ENCODE measurements around the gene CASP8. TPM values are rescaled to one million over a fixed set of nuclear protein-coding genes. Genes with fewer than 3 reads are reported as not detected.

Gene CASP8
- total RNA-seq, 2 experiments from 2014 or later = 172 to 175 TPM

DNA sequence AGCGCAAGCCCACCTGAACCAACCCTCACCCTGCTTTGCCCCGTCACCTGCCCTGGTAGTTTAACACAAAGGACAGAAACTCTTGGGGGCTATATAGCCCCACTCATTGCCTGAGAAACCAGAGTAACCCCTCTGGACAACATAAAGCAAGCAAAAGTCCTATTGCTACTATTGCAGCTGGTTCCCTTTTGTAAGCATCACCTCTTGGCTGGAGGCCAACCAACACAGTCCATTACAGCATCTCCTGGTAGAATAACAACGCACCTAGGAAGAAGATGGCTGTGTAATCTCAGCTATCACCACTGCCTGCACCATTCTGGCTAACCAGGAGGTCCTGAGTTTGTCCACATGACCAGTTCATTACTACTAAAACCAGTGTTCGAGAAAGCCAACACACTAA is 60.4 kb downstream of the CASP8 start:
- H3K27me3 Mint-ChIP-seq = no peaks in the 10 kb centered on the region
- DNase-seq (no peak), ATAC-seq (ENCODE audit: poor library complexity) (no peak)
- Histone ChIP-seq H3K9me3 (ENCODE audit: control insufficient read depth in 1 of 2, insufficient read depth in 1 of 2, low read length in 2 of 2) (peaks cover 15 to 24% of the 10 kb centered on the region in 2 experiments), H3K4me3 (ENCODE audit: low read length) (no peak overlapping the region), H3K27me3 (ENCODE audit: control insufficient read depth in 1 of 2, insufficient read depth in 2 of 2, low read length in 2 of 2) (no peaks in the 10 kb centered on the region), H3K36me3 (ENCODE audit: insufficient read depth, low read length) (no peaks in the 10 kb centered on the region), H3K4me1 (ENCODE audit: insufficient read depth, low read length) (no peaks in the 10 kb centered on the region), H3K27ac (ENCODE audit: low read depth in 1 of 2, low read length in 2 of 2) (no peak overlapping the region)
- H3K27ac Mint-ChIP-seq = no peak overlapping the region
- intact Hi-C loops (cut with DNase I, micrococcal nuclease) = no loop called here
- no peak overlapping the region for H3K4me3 Mint-ChIP-seq
- CTCF ChIA-PET = no interaction called here
- H3K9me3 Mint-ChIP-seq = peaks cover 24% of the 10 kb centered on the region
- no peaks in the 10 kb centered on the region for H3K4me1 Mint-ChIP-seq (ENCODE audit: low read depth)
- H3K36me3 Mint-ChIP-seq (ENCODE audit: low read depth) = peaks cover 89% of the 10 kb centered on the region
- POLR2A ChIA-PET = no interaction called here
- TF ChIP-seq, protein P1, sequence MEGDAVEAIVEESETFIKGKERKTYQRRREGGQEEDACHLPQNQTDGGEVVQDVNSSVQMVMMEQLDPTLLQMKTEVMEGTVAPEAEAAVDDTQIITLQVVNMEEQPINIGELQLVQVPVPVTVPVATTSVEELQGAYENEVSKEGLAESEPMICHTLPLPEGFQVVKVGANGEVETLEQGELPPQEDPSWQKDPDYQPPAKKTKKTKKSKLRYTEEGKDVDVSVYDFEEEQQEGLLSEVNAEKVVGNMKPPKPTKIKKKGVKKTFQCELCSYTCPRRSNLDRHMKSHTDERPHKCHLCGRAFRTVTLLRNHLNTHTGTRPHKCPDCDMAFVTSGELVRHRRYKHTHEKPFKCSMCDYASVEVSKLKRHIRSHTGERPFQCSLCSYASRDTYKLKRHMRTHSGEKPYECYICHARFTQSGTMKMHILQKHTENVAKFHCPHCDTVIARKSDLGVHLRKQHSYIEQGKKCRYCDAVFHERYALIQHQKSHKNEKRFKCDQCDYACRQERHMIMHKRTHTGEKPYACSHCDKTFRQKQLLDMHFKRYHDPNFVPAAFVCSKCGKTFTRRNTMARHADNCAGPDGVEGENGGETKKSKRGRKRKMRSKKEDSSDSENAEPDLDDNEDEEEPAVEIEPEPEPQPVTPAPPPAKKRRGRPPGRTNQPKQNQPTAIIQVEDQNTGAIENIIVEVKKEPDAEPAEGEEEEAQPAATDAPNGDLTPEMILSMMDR (IDR thresholded peaks at IDR 0.05) = no peak

DNA sequence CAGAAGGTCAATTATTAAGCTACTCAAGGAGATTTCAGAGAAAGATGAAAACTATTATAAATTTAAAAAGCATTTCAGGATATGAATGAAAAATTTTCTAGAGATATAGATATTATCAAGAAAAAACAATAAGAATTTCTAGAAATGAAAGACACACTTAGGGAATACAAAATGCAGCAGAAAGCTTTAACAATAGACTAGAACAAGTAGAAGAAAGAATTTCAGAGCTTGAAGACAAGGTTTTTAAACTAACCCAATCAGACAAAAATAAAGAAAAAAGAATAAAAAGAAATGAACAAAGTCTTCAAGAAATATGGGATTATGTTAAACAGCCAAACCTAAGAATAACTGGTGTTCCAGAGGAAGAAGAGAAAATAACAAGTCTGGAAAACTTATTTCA is 62.4 kb downstream of the CASP8 start:
- Mint-ChIP-seq H3K4me1 (ENCODE audit: low read depth) (no peaks in the 10 kb centered on the region), H3K27ac (no peak overlapping the region), H3K27me3 (no peaks in the 10 kb centered on the region), H3K4me3 (no peak overlapping the region), H3K36me3 (ENCODE audit: low read depth) (peaks cover 82% of the 10 kb centered on the region), H3K9me3 (peaks cover 29% of the 10 kb centered on the region)
- no peak overlapping the region for H3K27ac ChIP-seq (ENCODE audit: low read depth in 1 of 2, low read length in 2 of 2)
- TF ChIP-seq, protein P1 (IDR thresholded peaks at IDR 0.05) = no peak
- H3K9me3 ChIP-seq (ENCODE audit: control insufficient read depth in 1 of 2, insufficient read depth in 1 of 2, low read length in 2 of 2) = peaks cover 15 to 24% of the 10 kb centered on the region in 2 experiments
- DNase-seq (no peak), ATAC-seq (ENCODE audit: poor library complexity) (no peak)
- POLR2A ChIA-PET = no interaction called here
- H3K4me3 ChIP-seq (ENCODE audit: low read length) = no peak overlapping the region
- CTCF ChIA-PET = no interaction called here
- no peaks in the 10 kb centered on the region for H3K36me3 ChIP-seq (ENCODE audit: insufficient read depth, low read length)
- no peaks in the 10 kb centered on the region for H3K4me1 ChIP-seq (ENCODE audit: insufficient read depth, low read length)
- H3K27me3 ChIP-seq (ENCODE audit: control insufficient read depth in 1 of 2, insufficient read depth in 2 of 2, low read length in 2 of 2) = no peaks in the 10 kb centered on the region
- intact Hi-C loops (cut with DNase I, micrococcal nuclease) = no loop called here

DNA sequence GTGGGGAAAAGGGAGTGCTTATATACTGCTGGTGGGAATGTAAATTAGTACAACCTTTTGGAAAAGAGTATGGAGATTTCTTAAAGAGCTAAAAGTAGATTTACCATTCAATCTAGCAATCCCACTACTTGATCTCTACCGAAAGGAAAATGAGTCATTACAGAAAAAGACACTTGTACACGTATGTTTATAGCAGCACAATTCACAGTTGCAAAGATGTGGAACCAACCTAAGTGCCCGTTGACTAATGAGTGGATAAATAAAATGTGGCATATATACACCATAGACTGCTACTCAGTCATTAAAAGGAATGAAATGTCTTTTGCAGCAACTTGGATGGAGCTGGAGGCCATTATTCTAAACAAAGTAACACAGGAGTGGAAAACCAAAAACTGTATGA is 67.3 kb downstream of the CASP8 start:
- Mint-ChIP-seq H3K27me3 (no peaks in the 10 kb centered on the region), H3K4me3 (no peak overlapping the region), H3K9me3 (peaks cover 21% of the 10 kb centered on the region), H3K36me3 (ENCODE audit: low read depth) (peaks cover 43% of the 10 kb centered on the region), H3K27ac (no peak overlapping the region), H3K4me1 (ENCODE audit: low read depth) (no peaks in the 10 kb centered on the region)
- POLR2A ChIA-PET = interaction anchor here (0.6 kb wide), 1 partner anchor 628 kb away, joined by 3 read pairs; no protein-coding TSS in a partner anchor
- Histone ChIP-seq H3K27ac (ENCODE audit: low read depth in 1 of 2, low read length in 2 of 2) (no peak overlapping the region), H3K4me3 (ENCODE audit: low read length) (no peak overlapping the region), H3K9me3 (ENCODE audit: control insufficient read depth in 1 of 2, insufficient read depth in 1 of 2, low read length in 2 of 2) (peaks cover 3 to 16% of the 10 kb centered on the region in 2 experiments), H3K36me3 (ENCODE audit: insufficient read depth, low read length) (no peaks in the 10 kb centered on the region), H3K4me1 (ENCODE audit: insufficient read depth, low read length) (peaks cover 8% of the 10 kb centered on the region), H3K27me3 (ENCODE audit: control insufficient read depth in 1 of 2, insufficient read depth in 2 of 2, low read length in 2 of 2) (no peaks in the 10 kb centered on the region)
- CTCF ChIA-PET = interaction anchor here (0.6 kb wide), 1 partner anchor 991 kb away, joined by 3 read pairs; no protein-coding TSS in a partner anchor
- ATAC-seq (ENCODE audit: poor library complexity) (no peak), DNase-seq (no peak)
- TF ChIP-seq, protein P1 (IDR thresholded peaks at IDR 0.05) = no peak
- intact Hi-C loops (cut with DNase I, micrococcal nuclease) = no loop called here
